ENCODE measurements around the gene RGS16. TPM values are rescaled to one million over a fixed set of nuclear protein-coding genes. Genes with fewer than 3 reads are reported as not detected.

RGS16 gene
- total RNA-seq, 2 donors from 2014 or later, result 1.5 to 1.9 TPM

DNA sequence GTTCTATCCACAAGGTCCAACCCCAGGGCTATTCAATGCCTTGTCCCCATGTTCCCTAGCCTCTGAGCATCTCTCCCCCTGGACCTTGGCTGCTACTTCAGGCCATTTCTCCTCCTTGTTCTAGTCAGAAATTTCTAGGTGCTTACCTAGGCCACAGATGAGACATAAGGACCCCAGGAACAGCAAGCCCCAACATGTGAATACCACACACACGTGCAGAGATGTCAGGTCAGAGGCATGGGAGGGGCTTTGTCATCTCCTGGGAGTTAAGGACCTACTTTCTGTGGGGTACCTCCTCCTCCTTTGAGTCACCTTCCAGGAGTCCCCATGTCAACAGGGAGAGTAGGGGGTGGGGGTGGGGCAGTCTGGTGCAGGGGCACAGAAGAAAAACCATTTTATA, 7.1 kb upstream of the RGS16 start:
- no peak for DNase-seq (ENCODE audit: low spot score)
- no peak overlapping the region for H3K4me3 ChIP-seq
- 74% methylated on average over 1 of the region's 1 CpG for WGBS
- TF ChIP-seq POLR2AphosphoS5 (IDR thresholded peaks at IDR 0.05), result no peak
- no peak for TF ChIP-seq POLR2A (IDR thresholded peaks at IDR 0.05)
- H3K27me3 ChIP-seq (replicated peaks; ENCODE audit: insufficient read depth), result no peaks in the 10 kb centered on the region
- H3K9me3 ChIP-seq, result no peaks in the 10 kb centered on the region
- no peaks in the 10 kb centered on the region for H3K36me3 ChIP-seq
- H3K4me1 ChIP-seq (replicated peaks), result peaks cover 9% of the 10 kb centered on the region
- H3K27ac ChIP-seq, result no peak overlapping the region
- intact Hi-C loops (cut with DNase I), result no loop called here

DNA sequence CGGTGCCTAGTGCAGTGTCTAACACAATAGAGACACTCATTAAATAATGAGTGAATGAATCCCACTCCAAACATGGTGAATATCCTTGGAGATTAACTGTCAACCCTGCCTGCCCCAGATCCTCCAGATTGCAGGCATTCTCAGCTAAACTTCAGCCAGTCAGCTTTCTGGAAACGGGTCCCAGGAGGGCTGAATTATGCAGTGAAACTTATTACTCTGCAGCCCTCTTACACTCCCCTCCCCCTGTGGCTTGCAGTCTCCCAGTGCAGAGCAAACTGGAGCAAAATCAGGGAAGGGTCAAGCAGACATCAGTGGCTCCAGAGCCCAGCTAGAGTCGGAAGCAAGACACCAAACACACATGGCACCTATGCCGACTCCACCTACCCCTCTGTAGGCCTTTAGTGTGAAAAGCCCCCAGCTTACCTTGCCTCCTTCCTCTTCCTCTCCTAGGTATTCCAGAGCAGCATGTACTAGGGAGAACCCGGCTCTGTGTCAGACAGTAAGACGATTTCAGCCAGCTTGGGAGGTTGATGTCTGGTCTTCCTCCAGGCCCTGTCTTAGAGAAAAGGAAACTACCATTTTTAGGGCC, 6.5 kb upstream of the RGS16 start:
- Histone ChIP-seq H3K4me3 (no peak overlapping the region), H3K9me3 (no peaks in the 10 kb centered on the region), H3K36me3 (no peaks in the 10 kb centered on the region), H3K27me3 (replicated peaks; ENCODE audit: insufficient read depth) (no peaks in the 10 kb centered on the region), H3K27ac (no peak overlapping the region), H3K4me1 (replicated peaks) (peaks cover 4% of the 10 kb centered on the region)
- 80% methylated on average over 6 of the region's 6 CpGs for WGBS
- intact Hi-C loops (cut with DNase I), result no loop called here
- no peak for DNase-seq (ENCODE audit: low spot score)
- TF ChIP-seq POLR2A (IDR thresholded peaks at IDR 0.05) (no peak), POLR2AphosphoS5 (IDR thresholded peaks at IDR 0.05) (no peak)
- TF ChIP-seq, protein P1, sequence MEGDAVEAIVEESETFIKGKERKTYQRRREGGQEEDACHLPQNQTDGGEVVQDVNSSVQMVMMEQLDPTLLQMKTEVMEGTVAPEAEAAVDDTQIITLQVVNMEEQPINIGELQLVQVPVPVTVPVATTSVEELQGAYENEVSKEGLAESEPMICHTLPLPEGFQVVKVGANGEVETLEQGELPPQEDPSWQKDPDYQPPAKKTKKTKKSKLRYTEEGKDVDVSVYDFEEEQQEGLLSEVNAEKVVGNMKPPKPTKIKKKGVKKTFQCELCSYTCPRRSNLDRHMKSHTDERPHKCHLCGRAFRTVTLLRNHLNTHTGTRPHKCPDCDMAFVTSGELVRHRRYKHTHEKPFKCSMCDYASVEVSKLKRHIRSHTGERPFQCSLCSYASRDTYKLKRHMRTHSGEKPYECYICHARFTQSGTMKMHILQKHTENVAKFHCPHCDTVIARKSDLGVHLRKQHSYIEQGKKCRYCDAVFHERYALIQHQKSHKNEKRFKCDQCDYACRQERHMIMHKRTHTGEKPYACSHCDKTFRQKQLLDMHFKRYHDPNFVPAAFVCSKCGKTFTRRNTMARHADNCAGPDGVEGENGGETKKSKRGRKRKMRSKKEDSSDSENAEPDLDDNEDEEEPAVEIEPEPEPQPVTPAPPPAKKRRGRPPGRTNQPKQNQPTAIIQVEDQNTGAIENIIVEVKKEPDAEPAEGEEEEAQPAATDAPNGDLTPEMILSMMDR (IDR thresholded peaks at IDR 0.05), result no peak

DNA sequence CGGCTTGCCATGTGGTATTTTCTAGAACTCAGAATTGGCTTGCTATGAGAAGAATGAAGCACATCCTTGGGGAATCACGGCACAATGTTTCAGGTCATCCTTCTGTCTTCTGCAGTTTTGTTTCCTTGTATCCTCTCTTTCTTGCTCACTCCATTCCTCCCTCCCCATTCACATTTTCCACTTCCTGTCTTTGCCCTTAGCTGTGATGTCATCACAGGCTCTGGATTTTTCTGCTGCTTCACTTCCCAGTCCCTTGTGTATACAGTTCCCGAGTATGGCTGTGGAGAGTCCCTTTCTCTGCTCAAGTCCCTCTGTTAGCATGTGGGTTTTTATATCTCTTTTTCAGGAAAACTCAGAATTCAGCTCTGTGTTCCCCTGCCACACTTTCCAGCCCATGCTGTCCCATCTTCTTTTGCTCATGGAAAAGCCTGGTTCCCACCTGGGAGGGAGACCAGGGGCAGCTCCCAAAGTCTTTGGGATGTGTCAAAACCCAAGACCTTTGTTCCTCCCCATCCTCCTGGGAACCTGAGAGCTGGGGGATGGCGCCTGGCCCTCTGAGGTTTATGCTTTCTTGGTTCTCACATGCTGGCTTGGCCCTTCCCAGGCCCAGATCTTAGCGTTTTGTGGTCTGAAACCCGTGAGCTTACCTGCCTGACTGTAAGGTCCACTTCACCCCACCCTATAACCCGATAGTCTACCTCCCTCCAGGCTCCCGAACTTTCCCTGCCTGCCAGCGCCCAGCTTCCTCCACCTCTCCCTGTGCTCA, 4.8 kb upstream of the RGS16 start:
- WGBS, result 79% methylated on average over 9 of the region's 9 CpGs
- TF ChIP-seq, protein P1 (IDR thresholded peaks at IDR 0.05), result no peak
- no peak overlapping the region for H3K4me3 ChIP-seq
- no peaks in the 10 kb centered on the region for H3K36me3 ChIP-seq
- H3K27me3 ChIP-seq (replicated peaks; ENCODE audit: insufficient read depth), result no peaks in the 10 kb centered on the region
- intact Hi-C loops (cut with DNase I), result no loop called here
- DNase-seq (ENCODE audit: low spot score), result no peak
- no peak overlapping the region for H3K27ac ChIP-seq
- H3K4me1 ChIP-seq (replicated peaks), result no peaks in the 10 kb centered on the region
- no peaks in the 10 kb centered on the region for H3K9me3 ChIP-seq

DNA sequence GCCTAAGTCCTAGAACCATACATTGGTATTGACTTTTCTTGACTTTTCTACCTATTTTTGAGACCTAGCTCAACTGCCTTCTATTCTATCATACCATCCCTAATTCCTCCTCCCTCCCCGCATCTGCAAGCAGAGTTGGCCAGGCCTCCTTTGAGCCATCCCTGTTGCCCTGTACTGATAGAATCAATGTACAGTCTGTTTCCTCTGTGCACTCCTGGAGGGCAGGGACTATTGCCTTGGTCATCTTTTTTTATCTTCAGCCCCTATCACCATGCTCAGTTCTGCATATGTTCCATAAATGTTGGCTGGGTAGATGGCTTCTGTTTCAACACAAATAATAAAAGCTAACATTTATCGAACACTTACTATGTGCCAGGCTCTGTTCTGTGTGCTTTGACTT, 4.0 kb upstream of the RGS16 start:
- 67% methylated on average over 2 of the region's 2 CpGs for WGBS
- Histone ChIP-seq H3K36me3 (no peaks in the 10 kb centered on the region), H3K9me3 (no peaks in the 10 kb centered on the region), H3K27me3 (replicated peaks; ENCODE audit: insufficient read depth) (no peaks in the 10 kb centered on the region), H3K4me3 (no peak overlapping the region), H3K27ac (no peak overlapping the region), H3K4me1 (replicated peaks) (no peaks in the 10 kb centered on the region)
- TF ChIP-seq POLR2A (IDR thresholded peaks at IDR 0.05) (no peak), POLR2AphosphoS5 (IDR thresholded peaks at IDR 0.05) (no peak)
- TF ChIP-seq, protein P1 (IDR thresholded peaks at IDR 0.05), result no peak
- DNase-seq (ENCODE audit: low spot score), result no peak
- intact Hi-C loops (cut with DNase I), result no loop called here

DNA sequence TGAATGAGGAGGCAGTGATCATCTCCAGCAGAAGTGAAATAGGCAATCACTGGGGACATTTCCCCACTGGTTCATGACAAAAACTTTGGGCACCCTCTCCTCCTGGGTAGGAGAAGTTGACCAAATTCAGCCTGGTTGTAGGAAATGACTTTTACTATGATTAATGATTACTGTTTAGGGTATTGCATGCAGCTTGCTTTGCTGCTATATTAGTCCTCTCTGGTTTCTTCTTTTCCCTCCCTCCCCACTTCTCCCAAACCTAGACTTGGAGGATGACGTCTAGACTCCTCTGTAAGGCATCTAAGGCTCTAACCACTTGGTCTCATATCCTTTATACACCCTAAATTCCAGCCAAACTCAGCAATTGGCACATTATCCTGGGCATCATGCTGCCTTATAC, 3.4 kb upstream of the RGS16 start:
- H3K27me3 ChIP-seq (replicated peaks; ENCODE audit: insufficient read depth), result no peaks in the 10 kb centered on the region
- H3K9me3 ChIP-seq, result no peaks in the 10 kb centered on the region
- TF ChIP-seq POLR2A (IDR thresholded peaks at IDR 0.05) (no peak), POLR2AphosphoS5 (IDR thresholded peaks at IDR 0.05) (no peak)
- TF ChIP-seq, protein P1 (IDR thresholded peaks at IDR 0.05), result no peak
- DNase-seq (ENCODE audit: low spot score), result no peak
- WGBS, result 78% methylated on average over 1 of the region's 1 CpG
- H3K36me3 ChIP-seq, result no peaks in the 10 kb centered on the region
- no peak overlapping the region for H3K4me3 ChIP-seq
- intact Hi-C loops (cut with DNase I), result no loop called here
- no peaks in the 10 kb centered on the region for H3K4me1 ChIP-seq (replicated peaks)
- no peak overlapping the region for H3K27ac ChIP-seq

Data from prostate gland (tissue), 2 donors.